IMR-90 (cell line): ENCODE measurements around the gene SUPT20HL2. TPM values are rescaled to one million over a fixed set of nuclear protein-coding genes. Genes with fewer than 3 reads are reported as not detected.

Experiments used
- ATAC-seq: fragments of 200-7000 bp; cut with Tn5 transposase; 2 replicates; pipeline ENCODE4 v1.9.1; 2020; ENCODE audit warnings: low read depth, mild to moderate bottlenecking, moderate library complexity
- BruUV-seq: library from RNA; stranded (reverse); fragments of 400-500 nt; replicated peaks from 2 replicates; lab custom pipeline; 2021; lab: Mats Ljungman, UMichigan
- CTCF ChIA-PET: fragments of 300-600 bp; formaldehyde crosslinking; extraction: SDS; loops from one replicate; lab custom pipeline; 2021; ENCODE audit warnings: antibody characterized with exemption; lab: Yijun Ruan, JAX
- POLR2A ChIA-PET: fragments of 300-600 bp; sonication (Branson Sonifier 250); formaldehyde crosslinking; loops from one replicate; lab custom pipeline; 2022; ENCODE audit warnings: antibody characterized with exemption; ENCODE audit not compliant: unreplicated experiment; lab: Charles Lee
- DNase-seq: peaks from one replicate; pipeline ENCODE4 v3.0.0; 2013
- H2AFZ ChIP-seq: replicated peaks from 2 replicates; pipeline ENCODE3; 2013; ENCODE audit warnings: low read length, mild to moderate bottlenecking; ENCODE audit not compliant: poor library complexity
- H2AK5ac ChIP-seq: 2 replicates; pipeline ENCODE4 v1.6.1; 2013; ENCODE audit warnings: low read depth, low read length, inconsistent platforms
- H2AK9ac ChIP-seq: replicated peaks from 2 replicates; pipeline ENCODE3; 2013; ENCODE audit warnings: mild to moderate bottlenecking, low read depth, low read length, moderate library complexity; ENCODE audit not compliant: poor library complexity
- H2BK120ac ChIP-seq: 2 replicates; pipeline ENCODE4 v1.6.1; 2013; ENCODE audit warnings: low read depth, low read length, inconsistent platforms
- H2BK15ac ChIP-seq: 3 replicates; pipeline ENCODE4 v1.6.1; 2013; ENCODE audit warnings: low read depth, low read length, inconsistent platforms
- H2BK20ac ChIP-seq: 2 replicates; pipeline ENCODE4 v1.6.1; 2013; ENCODE audit warnings: low read depth, mild to moderate bottlenecking, inconsistent platforms, low read length, moderate library complexity
- H2BK5ac ChIP-seq: 2 replicates; pipeline ENCODE4 v1.6.1; 2013; ENCODE audit warnings: mild to moderate bottlenecking, low read depth, low read length, inconsistent platforms; ENCODE audit not compliant: poor library complexity, severe bottlenecking
- H3K14ac ChIP-seq: replicated peaks from 2 replicates; pipeline ENCODE4 v1.6.1; 2013; ENCODE audit warnings: low read depth, low read length, inconsistent platforms
- H3K18ac ChIP-seq: 2 replicates; pipeline ENCODE4 v1.6.1; 2013; ENCODE audit warnings: low read depth, low read length, control low read depth
- H3K23ac ChIP-seq: 2 replicates; pipeline ENCODE4 v1.6.1; 2013; ENCODE audit warnings: low read depth, low read length, inconsistent platforms
- H3K27ac ChIP-seq: 2 replicates; pipeline ENCODE4 v1.5.1; 2013; ENCODE audit warnings: mild to moderate bottlenecking, control low read depth, low read length; ENCODE audit not compliant: insufficient read depth
- H3K27me3 ChIP-seq: 2 replicates; pipeline ENCODE4 v1.6.1; 2013; ENCODE audit warnings: low read length; ENCODE audit not compliant: control insufficient read depth, insufficient read depth
- H3K36me3 ChIP-seq: 2 replicates; pipeline ENCODE4 v1.6.1; 2013; ENCODE audit warnings: low read length, mixed read lengths; ENCODE audit not compliant: control insufficient read depth, insufficient read depth
- H3K4ac ChIP-seq: 2 replicates; pipeline ENCODE4 v1.6.1; 2013; ENCODE audit warnings: low read depth, low read length, inconsistent platforms
- H3K4me1 ChIP-seq: 2 replicates; pipeline ENCODE4 v1.6.1; 2013; ENCODE audit warnings: low read length, mixed read lengths; ENCODE audit not compliant: control insufficient read depth, insufficient read depth
- H3K4me2 ChIP-seq: 2 replicates; pipeline ENCODE4 v1.6.1; 2013; ENCODE audit warnings: low read depth, mild to moderate bottlenecking, control low read depth, low read length, moderate library complexity
- H3K4me3 ChIP-seq: 2 replicates; pipeline ENCODE4 v1.5.1; 2013; ENCODE audit warnings: low read depth, mild to moderate bottlenecking, control low read depth, low read length, moderate library complexity; ENCODE audit not compliant: insufficient read depth
- H3K56ac ChIP-seq: 2 replicates; pipeline ENCODE4 v1.6.1; 2013; ENCODE audit warnings: low read length, inconsistent platforms; ENCODE audit not compliant: insufficient read depth; ENCODE audit errors: extremely low read depth
- H3K79me1 ChIP-seq, 2 experiments: 2 replicates each; pipeline ENCODE4 v1.6.1; 2013; ENCODE audit warnings: low read length in 2 of 2, inconsistent platforms in 1 of 2, low read depth in 1 of 2
- H3K9ac ChIP-seq: 2 replicates; pipeline ENCODE4 v1.6.1; 2013; ENCODE audit warnings: low read depth, low read length, control low read depth
- H3K9me1 ChIP-seq: 2 replicates; pipeline ENCODE4 v1.6.1; 2013; ENCODE audit warnings: low read length, inconsistent platforms; ENCODE audit not compliant: insufficient read depth
- H3K9me3 ChIP-seq: 2 replicates; pipeline ENCODE4 v1.6.1; 2013; ENCODE audit warnings: low read length; ENCODE audit not compliant: control insufficient read depth, insufficient read depth
- H4K20me1 ChIP-seq: 2 replicates; pipeline ENCODE4 v1.6.1; 2013; ENCODE audit warnings: low read length, inconsistent platforms; ENCODE audit not compliant: insufficient read depth
- H4K5ac ChIP-seq: 2 replicates; pipeline ENCODE4 v1.6.1; 2013; ENCODE audit warnings: mild to moderate bottlenecking, low read depth, low read length, control low read depth
- H4K8ac ChIP-seq, 2 experiments: 2 replicates each; pipeline ENCODE4 v1.6.1; 2013; ENCODE audit warnings: low read depth in 2 of 2, low read length in 2 of 2, control low read depth in 1 of 2, inconsistent platforms in 1 of 2
- H4K91ac ChIP-seq: 2 replicates; pipeline ENCODE4 v1.6.1; 2013; ENCODE audit warnings: low read depth, low read length, inconsistent platforms; ENCODE audit not compliant: insufficient read depth
- MXI1 ChIP-seq: IDR thresholded peaks from 2 replicates; pipeline ENCODE4 v1.6.1; 2012; ENCODE audit warnings: low read depth, mild to moderate bottlenecking, low read length, moderate library complexity, borderline replicate concordance
- USF2 ChIP-seq: fragments of 150-350 bp; IDR thresholded peaks from 2 replicates; pipeline ENCODE4 v1.6.1; 2017; ENCODE audit warnings: mild to moderate bottlenecking, antibody characterized with exemption, low read length, low read depth
- WGBS, 2 experiments: methylation state at CpG; one replicate each; pipeline versions ENCODE4 v1.1.5 to v1.1.7; 2013; ENCODE audit warnings: missing lambda C conversion rate in 2 of 2; ENCODE audit not compliant: insufficient read length in 1 of 2; ENCODE audit errors: extremely low coverage in 2 of 2; 5-methylcytosine and 5-hydroxymethylcytosine counted together
- dilution Hi-C: fragments of 300-500 bp; cut with HindIII; formaldehyde crosslinking; loops from one replicate; pipeline ENCODE4 v1.14.3; 2018; ENCODE audit warnings: low sequenced_read_pairs; ENCODE audit not compliant: unreplicated experiment
- in situ Hi-C: fragments of 300-500 bp; cut with MboI; formaldehyde crosslinking; loops from 3 replicates; pipeline ENCODE4 v1.14.3; 2019; ENCODE audit warnings: low sequenced_read_pairs, inconsistent platforms, mixed read lengths
- intact Hi-C: fragments of 100-400 bp; cut with micrococcal nuclease; formaldehyde crosslinking; loops from 2 replicates; pipeline ENCODE4 v1.10.0; 2022
- polyA plus RNA-seq, 3 experiments: library from polyadenylated mRNA; depleted of rRNA; stranded (reverse); fragments of >200 nt; gene quantifications; 2 replicates each; pipeline ENCODE4 v1.2.3, GENCODE V29; 2012; ENCODE audit warnings: low replicate concordance in 1 of 3
- total RNA-seq: library from RNA; depleted of rRNA; stranded (reverse); fragments of >200 nt; gene quantifications from 2 replicates; pipeline ENCODE4 v1.2.3, GENCODE V29; 2012

SUPT20HL2 gene
- total and polyA plus RNA-seq, 2 of the 4 experiments (the other 2 are of a cell fraction), result not detected

DNA sequence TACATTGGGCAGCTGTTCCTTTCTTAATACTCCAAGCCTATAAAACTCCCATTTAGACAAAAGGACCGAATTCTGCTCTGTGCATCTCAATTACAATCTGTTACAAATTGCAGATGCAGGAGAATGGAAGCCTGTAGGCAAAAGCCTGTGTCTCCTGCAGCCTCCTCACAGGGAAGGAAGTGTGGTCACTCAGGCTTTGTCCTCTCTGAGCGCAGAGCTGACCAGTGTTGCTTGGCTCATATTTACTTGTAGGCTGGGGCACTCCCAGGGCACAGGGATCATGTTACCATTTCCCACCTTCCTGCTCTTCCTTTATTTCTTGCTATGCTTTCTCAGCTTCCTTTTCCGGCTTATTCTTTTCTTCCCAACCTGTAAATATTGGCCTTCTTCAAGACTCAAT is 15.7 kb downstream of the SUPT20HL2 start:
- Histone ChIP-seq H2BK15ac (no peak overlapping the region), H4K20me1 (no peaks in the 10 kb centered on the region), H2AFZ (no peak overlapping the region), H3K4ac (no peak overlapping the region), H3K4me3 (no peak overlapping the region), H2AK5ac (no peak overlapping the region), H3K18ac (no peak overlapping the region), H2BK20ac (no peak overlapping the region), H4K5ac (no peak overlapping the region), H3K23ac (no peak overlapping the region), H2BK5ac (no peak overlapping the region), H4K91ac (no peak overlapping the region), H2BK120ac (no peak overlapping the region), H3K9me1 (no peaks in the 10 kb centered on the region), H3K27me3 (peaks cover 3% of the 10 kb centered on the region; the same call in 1 of the 2 replicates), H4K8ac (no peak overlapping the region), H3K4me2 (no peak overlapping the region), H3K79me1 (no peaks in the 10 kb centered on the region), H3K27ac (no peak overlapping the region), H3K9ac (no peak overlapping the region), H3K4me1 (no peaks in the 10 kb centered on the region), H2AK9ac (peak overlapping the region; percentile 51), H3K36me3 (no peaks in the 10 kb centered on the region), H3K56ac (no peak overlapping the region), H3K9me3 (no peaks in the 10 kb centered on the region), H3K14ac (no peak overlapping the region)
- TF ChIP-seq USF2 (no peak), MXI1 (no peak)
- ATAC-seq (no peak), DNase-seq (peak; percentile 4)
- ChIA-PET POLR2A (no interaction called here), CTCF (no interaction called here)
- dilution Hi-C loops (no loop called here), in situ Hi-C loops (no loop called here), intact Hi-C loops (no loop called here)
- no CpG with 5 or more reads among the region's 3 CpGs for WGBS, 2 experiments
- BruUV-seq, result no TSS peak
